ENCODE data around the gene ALAS1.

ALAS1 gene

DNA sequence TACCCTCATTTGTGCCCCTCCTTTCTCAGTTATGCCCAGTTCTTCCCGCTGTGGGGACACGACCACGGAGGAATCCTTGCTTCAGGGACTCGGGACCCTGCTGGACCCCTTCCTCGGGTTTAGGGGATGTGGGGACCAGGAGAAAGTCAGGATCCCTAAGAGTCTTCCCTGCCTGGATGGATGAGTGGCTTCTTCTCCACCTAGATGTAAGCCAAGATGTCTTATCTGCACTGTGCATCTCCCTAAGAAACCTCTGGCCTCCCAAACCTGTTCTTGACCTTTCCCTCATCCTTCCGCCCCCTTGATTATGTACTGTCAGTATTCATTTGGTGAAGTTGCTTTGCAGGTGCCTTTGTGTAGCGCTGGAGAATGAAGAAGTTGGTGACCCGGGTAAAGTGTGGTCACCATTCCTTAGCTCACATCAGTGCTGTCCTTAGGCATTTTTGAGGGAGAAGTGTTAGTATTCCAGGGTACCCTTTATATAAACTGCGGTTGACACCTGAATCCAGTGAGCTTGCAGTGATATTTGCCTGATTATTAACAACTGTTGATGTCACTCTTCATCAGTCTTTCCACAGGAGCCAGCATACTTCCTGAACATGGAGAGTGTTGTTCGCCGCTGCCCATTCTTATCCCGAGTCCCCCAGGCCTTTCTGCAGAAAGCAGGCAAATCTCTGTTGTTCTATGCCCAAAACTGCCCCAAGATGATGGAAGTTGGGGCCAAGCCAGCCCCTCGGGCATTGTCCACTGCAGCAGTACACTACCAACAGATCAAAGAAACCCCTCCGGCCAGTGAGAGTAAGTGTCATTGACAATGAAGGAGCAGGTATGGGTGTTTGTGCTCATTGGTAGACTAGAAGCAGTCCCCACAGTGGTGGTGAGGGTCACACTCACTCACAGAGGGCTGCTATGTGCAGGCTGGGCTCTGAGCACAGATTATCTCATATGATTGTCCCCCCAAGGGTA is 966 bp downstream of the ALAS1 start:
- DNase-seq (ENCODE audit: low read depth in 2 of 2, low spot score in 1 of 2) = no peak

DNA sequence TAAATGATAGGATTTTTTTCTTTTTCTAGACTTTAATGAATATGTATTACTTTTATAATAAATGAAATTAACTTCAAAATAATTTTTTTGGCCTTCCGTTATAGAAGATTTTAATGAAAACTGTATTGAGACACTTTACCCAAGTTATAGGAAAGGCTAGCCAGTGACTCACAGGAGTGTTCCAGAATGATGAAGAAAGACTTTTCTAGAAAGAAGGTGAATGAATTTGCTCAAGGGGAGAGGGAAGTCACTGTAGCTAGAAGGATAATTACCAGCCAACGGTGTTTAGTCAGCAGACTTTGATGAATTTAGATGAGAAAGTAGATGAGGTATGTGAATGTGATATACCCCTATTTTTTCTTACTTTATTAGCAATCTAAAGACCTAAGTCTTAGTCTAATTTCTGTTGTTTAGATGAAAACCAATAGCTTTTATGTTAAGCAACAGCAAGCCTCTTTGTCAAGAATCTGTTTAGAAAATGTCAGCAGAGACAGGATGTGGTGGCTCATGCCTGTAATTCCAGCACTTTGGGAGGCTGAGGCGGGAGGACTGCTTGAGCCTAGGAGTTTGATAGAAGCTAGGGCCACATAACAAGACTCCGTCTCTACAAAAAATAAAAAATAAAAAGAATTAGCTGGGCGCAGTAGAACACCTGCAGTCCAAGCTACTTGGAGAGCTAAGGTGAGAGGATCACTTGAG is 3.2 kb downstream of the ALAS1 start:
- no peak for DNase-seq (ENCODE audit: low read depth in 2 of 2, low spot score in 1 of 2)

DNA sequence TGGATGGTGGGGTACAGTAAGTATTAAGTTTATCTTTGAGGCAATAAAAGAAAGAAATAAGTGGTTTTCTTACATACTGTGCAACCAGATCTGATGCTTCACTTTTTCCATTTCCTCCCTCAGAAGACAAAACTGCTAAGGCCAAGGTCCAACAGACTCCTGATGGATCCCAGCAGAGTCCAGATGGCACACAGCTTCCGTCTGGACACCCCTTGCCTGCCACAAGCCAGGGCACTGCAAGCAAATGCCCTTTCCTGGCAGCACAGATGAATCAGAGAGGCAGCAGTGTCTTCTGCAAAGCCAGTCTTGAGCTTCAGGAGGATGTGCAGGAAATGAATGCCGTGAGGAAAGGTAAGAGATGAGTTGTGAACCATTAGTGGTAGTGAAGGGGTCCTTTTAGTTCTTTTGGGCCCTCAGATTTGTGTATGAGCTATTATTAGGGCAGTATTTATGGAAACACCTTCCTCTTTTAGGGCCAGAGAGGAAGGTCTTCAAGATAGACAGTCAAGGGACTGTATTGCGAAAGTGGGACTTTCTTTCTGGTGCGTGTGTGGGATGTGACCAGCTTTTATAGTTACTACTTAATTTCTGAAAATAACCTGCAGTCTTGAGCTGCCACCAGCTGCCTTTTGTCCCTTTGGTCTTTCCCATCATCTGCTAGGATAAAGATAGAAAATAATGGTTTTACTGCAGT is 4.6 kb downstream of the ALAS1 start:
- DNase-seq (ENCODE audit: low read depth in 2 of 2, low spot score in 1 of 2) = no peak

DNA sequence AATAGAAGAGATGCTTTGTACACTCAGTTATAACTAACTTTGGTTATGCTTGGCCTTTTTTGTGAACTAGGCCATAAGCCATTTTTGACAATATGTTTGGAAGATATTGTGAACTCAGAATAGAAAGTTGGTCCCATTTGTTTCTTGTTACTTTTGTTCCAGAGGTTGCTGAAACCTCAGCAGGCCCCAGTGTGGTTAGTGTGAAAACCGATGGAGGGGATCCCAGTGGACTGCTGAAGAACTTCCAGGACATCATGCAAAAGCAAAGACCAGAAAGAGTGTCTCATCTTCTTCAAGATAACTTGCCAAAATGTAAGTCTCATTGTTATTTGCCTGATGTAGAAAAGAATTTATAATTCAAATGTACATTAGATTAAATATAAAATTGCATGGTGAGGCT is 5.7 kb downstream of the ALAS1 start:
- no peak for DNase-seq (ENCODE audit: low read depth in 2 of 2, low spot score in 1 of 2)

DNA sequence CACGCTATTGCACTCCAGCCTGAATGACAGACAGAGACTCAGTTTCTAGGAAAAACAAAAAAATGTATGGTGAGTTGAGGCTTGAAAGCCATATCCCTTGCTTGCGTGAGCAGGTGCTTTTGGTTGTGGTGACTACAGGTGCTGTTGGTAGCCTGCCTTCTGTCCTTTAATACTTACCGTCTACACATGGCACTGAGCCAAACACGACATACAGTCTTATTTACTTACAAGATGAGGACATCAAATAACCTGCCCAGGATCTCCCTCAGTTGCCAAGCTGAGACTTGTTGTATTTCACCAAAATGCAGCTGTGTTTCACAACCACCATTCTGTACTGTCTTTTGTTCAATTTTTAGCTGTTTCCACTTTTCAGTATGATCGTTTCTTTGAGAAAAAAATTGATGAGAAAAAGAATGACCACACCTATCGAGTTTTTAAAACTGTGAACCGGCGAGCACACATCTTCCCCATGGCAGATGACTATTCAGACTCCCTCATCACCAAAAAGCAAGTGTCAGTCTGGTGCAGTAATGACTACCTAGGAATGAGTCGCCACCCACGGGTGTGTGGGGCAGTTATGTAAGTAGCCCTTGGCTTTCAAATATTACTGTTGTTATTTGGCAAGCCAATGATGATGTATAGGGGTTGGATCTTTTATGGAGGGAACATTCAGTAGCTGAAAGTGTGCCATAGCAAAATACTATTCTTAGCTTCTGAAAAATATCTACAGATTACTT is 6.5 kb downstream of the ALAS1 start:
- DNase-seq (ENCODE audit: low read depth in 2 of 2, low spot score in 1 of 2) = no peak

DNA sequence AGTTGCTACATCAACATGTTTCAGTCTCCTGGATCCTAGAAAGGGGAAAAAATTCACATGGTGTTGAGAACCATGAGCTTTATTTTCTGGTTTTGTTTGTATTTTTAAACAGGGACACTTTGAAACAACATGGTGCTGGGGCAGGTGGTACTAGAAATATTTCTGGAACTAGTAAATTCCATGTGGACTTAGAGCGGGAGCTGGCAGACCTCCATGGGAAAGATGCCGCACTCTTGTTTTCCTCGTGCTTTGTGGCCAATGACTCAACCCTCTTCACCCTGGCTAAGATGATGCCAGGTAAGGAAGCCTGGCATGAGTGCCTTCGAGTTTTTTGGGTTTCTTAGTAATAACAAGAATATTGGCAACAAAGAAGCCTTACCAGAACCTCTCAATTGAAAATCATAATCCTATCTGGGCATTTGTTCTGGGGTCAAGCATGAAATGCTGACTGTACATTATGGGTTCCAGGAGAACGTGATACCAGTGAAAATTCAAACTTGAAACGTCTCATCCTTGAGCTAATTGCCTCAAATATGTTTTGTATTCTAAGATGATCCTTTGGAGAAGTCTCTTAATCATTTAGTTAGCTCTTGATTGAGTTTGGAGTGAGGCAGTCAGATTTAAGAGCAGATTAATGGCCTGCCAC is 7.9 kb downstream of the ALAS1 start:
- DNase-seq (ENCODE audit: low read depth in 2 of 2, low spot score in 1 of 2) = no peak

DNA sequence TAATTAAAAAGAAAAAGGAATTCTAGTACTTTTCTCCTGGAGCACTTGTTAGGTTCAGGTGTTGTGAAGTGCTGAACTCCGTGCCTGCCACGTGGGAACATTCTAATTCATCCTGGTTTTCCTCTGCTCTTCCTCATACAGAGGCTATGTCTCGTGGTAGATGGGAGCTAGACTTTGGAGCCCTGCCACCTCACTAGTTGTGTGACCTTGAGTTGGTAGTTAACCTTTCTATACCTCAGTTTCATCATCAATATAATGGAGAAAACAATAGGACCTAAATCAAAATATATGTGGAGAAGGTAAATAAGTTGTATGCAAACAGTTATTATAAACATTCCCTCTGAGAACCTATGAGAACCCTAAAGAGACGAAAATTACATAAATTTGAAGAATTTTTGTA is 10.6 kb downstream of the ALAS1 start:
- DNase-seq (ENCODE audit: low read depth in 2 of 2, low spot score in 1 of 2) = no peak

DNA sequence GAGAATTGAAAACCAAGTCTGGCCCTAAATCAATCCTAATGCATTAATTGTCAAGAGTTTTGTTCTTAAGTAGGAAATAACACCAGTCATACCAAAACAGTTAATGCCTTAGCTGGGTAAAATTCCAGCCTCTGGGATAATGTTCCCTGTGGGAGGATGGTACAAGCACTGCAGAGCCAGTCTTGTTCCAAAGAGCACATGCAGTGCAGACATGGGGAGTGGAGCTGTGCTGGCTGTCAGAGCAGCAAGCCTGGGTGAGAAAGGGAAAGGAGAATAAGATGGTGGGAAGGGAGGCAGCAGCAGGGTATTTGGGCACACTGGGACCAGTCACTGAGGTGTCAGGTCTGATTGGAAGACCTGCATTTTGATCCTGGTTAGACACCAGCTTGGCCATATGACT is 12.1 kb downstream of the ALAS1 start:
- DNase-seq (ENCODE audit: low read depth in 2 of 2, low spot score in 1 of 2) = no peak

DNA sequence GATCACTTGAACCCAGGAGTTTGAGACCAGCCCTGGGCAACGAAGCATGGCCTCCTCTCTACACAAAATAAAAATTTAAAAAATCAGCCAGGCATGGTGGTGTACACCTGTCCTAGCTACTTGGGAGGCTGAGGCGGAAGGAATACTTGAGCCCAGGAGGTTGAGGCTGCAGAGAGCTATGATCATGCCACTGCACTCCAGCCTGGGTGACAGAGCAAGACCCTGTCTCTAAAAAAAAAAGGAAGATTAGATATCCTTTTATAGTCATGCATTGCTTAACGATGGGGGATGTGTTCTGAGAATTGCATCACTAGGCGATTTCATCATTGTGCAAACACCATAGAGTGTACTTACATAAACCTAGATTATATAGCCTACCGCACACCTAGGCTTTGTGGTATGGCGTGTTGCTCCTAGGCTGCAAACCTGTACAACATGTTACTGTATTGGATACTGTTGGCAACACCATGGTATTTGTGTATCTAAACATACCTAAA is 12.6 kb downstream of the ALAS1 start:
- no peak for DNase-seq (ENCODE audit: low read depth in 2 of 2, low spot score in 1 of 2)

DNA sequence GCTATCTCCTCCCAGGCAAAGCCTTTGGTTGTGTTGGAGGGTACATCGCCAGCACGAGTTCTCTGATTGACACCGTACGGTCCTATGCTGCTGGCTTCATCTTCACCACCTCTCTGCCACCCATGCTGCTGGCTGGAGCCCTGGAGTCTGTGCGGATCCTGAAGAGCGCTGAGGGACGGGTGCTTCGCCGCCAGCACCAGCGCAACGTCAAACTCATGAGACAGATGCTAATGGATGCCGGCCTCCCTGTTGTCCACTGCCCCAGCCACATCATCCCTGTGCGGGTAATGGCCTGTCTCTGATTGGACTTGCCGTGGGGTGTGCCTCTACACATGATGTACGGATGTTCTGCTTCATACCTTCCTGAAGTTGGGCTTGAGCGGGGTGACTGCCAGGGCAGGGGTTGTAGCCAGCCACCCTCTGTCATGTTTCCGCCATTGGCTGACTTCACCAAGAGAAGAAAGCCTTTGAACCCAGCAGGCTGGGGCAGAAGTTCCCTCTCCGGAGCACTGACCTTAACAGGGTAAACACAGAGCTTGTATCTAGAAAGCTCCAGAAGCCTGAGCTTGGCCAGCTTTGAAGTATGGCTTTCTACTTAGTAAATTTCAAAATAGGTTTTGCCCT is 13.4 kb downstream of the ALAS1 start:
- no peak for DNase-seq (ENCODE audit: low read depth in 2 of 2, low spot score in 1 of 2)

DNA sequence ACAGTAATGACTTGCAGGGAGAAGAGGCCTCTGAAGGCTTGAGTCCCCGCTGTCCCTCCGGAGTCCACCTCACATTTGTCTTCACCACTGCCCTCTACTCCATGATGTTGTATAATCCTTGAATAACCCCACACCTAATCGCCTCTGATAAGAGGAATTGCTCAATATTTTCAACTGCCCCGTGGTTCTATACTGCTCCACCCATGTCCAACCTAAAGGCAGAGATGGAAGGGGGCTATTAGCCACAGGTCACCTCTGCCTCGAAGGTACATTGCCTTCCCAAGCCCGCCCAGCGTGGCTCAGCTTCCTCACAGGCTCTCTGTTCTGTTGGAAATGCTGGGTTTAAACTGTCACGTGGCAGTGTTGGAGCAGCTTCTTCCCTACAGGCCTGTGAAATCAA is 15.0 kb downstream of the ALAS1 start:
- DNase-seq (ENCODE audit: low read depth in 2 of 2, low spot score in 1 of 2) = no peak

DNA sequence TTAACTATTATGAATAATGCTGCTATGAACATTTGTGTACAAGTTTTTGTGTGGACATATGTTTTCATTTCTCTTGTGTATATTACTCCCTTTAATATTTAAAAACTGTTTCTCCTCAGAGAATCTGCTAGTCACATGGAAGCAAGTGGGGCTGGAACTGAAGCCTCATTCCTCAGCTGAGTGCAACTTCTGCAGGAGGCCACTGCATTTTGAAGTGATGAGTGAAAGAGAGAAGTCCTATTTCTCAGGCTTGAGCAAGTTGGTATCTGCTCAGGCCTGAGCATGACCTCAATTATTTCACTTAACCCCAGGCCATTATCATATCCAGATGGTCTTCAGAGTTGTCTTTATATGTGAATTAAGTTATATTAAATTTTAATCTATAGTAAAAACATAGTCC is 15.9 kb downstream of the ALAS1 start:
- DNase-seq (ENCODE audit: low read depth in 2 of 2, low spot score in 1 of 2) = no peak

DNA sequence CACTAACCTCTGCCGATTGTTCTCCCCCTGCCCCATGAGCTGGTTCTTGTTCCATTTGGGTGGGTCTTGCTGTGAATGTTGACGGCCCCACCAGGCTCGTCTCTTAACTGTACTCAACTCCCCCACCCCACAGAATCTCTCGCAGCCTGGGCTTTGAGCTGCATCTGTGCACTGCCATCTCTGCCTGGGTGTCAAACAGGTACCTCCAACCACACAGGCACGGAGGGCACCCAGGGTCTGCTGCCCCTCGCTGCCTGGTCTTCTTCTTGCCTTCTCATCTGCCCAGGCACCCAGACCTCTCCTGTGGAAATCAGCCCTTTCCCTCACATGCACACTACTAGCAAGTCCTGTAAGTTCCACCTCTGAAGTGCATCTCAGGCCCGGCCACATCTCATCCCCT is 17.4 kb downstream of the ALAS1 start:
- no peak for DNase-seq (ENCODE audit: low read depth in 2 of 2, low spot score in 1 of 2)

DNA sequence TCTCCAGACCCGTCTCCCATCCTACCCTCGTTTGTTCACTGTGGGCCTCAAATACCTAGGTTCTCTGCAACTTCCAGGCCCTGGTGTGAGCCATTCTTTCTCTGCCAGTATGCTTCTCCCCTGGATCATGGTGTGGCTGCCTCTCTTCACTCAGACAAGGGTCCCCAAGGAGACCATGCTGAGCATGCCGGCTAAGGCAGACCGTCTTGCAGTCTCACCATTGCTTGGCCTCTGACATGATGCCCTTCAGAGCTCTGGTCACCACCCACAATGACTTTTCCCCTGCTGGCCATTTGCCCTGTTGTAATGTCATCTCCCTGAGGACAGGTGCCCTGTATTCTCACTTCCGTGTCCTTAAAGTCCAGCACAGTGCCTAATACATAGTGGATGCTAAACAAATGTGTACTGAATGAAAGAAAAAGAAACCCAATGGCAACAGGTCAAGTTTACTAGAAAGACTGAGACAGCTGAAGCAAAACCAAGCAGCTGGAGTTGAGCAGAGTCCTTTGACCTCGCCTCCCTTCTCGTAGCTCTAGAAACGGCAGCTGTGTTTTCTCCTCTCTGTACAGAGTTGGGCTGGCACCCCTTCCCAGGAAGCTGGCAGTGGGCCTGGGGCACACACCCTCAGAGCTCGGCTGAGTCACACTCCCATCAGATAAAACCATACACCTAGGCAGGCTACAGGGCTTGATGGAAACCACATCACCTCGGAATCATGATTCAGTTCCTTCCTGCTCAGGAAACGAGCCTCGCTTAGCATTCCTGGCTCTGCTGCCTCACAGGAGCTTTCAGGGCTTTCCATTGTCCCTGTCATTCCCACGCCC is 18.8 kb downstream of the ALAS1 start:
- peak in 1 of 2 donors; percentile 57 for DNase-seq (ENCODE audit: low read depth in 2 of 2, low spot score in 1 of 2)

DNA sequence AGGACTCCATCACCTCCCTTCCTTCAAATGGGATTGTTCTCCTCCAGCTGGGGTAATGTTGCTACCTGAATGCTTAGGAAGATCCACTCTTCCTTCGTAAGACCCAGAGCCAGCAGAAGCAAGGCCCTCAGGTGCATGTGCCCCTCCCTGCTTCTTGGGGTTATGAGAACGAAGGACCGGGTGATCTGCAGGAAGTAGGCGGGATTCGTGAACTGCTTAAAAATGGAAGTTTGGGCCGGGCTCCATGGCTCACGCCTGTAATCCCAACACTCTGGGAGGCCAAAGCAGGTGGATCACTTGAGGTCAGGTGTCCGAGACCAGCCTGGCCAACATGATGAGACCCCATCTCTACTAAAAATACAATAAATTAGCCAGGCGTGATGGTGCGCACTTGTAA is 19.4 kb downstream of the ALAS1 start:
- no peak for DNase-seq (ENCODE audit: low read depth in 2 of 2, low spot score in 1 of 2)

DNA sequence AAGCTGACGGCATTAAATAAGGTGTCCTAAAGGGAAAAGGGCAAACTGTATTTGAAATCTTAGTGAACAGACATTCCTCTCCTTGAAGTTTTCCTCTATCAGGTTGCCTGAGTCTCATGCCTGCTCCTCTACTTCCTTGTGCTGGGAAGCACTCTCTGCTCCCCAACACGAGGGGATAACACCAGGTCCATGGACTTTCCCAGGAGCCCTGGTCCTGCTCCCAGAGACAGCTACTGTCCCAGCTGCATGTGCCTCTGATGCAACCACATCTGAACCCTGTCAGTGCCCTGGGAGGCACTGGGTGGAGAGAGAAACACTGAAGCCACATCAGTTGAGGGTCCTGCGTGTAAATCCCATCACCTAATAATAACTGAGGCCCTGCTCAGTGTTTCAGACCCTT is 20.1 kb downstream of the ALAS1 start:
- no peak for DNase-seq (ENCODE audit: low read depth in 2 of 2, low spot score in 1 of 2)

DNA sequence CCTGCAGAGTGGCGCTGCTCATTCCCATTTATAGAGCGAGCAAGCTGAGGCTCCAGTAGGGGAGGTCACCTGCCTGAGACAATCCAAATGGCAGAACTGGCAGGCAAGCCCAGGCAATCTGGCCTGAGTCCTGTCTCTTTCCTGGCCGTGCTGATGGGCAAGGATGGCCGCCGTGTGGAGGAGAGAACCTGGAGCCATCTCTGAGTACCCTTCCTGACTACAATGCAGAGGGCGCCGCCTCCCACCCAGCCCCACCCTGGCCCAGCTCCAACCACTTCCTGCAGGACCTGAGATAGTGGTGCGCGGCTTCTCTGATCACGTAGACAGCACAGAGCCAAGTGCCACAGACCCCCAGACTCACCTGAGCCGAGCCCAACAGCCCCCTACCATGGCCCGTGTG is 20.5 kb downstream of the ALAS1 start:
- no peak for DNase-seq (ENCODE audit: low read depth in 2 of 2, low spot score in 1 of 2)

DNA sequence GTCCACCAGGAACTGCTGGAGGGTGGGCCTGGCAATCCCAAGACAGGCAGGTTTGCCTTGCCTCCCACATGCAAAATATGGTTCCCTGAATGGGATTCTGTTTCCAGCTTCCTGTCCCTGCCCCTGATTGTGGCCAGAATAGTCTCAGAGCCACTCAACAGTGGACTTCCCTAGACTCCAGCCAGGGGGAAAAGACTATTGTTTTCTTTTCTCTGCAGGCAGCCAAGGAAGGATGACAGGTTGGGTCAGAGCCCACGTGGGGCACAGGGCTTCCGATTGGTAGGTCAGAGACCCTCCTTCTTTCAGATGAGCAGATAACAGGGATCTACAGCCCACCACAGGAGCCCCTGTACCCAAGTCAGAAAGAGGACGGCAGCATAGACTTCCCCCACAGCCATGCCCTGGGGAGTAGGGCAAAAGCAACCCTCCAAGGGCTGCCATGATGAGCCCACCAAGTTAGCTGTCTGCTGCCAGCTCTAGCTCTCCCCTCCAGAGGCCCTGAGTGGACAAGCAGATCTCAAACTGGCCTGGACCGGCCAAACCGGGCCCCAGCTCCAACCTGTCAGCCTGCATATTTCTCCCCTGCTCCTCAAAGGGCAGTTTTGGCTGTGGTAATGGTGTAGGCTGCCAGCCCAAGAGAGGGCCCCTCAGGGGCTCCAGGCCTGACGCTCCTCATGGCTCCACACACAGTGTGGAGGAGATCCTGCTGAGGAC is 21.1 kb downstream of the ALAS1 start:
- no peak for DNase-seq (ENCODE audit: low read depth in 2 of 2, low spot score in 1 of 2)

All from stimulated activated CD8-positive, alpha-beta memory T cell treated with anti-CD3 and anti-CD28 coated beads, Interleukin-4, amount 100 ng/mL, for 1 hour (primary cell).